OCI-LY3 (cell line): Measurements from ENCODE around the gene FBXL19.

Experiments used
- H2AFZ ChIP-seq: fragments of 200-600, 300-600 bp; shearing (Covaris generic); 2 replicates; pipeline ENCODE4 v1.6.0; 2014; ENCODE audit warnings: antibody characterized with exemption, low read depth, low read length
- H3K27ac ChIP-seq: fragments of 200-600, 300-600 bp; sonication (generic); 2 replicates; pipeline ENCODE4 v1.5.1; 2014; ENCODE audit warnings: mild to moderate bottlenecking, low read length, moderate library complexity, mixed read lengths
- H3K27me3 ChIP-seq: fragments of 200-600, 300-600 bp; sonication (generic); 2 replicates; pipeline ENCODE4 v1.6.1; 2014; ENCODE audit warnings: low read depth, low read length, mixed read lengths
- H3K36me3 ChIP-seq: fragments of 200-600, 300-600 bp; sonication (generic); replicated peaks from 2 replicates; pipeline ENCODE3; 2014; ENCODE audit warnings: low read depth, low read length, mixed read lengths
- H3K4me1 ChIP-seq: fragments of 300-600, 200-600 bp; sonication (generic); 2 replicates; pipeline ENCODE4 v1.6.1; 2014; ENCODE audit warnings: low read length, mixed read lengths
- H3K4me2 ChIP-seq: fragments of 200-600, 300-600 bp; sonication (generic); 2 replicates; pipeline ENCODE4 v1.6.1; 2014; ENCODE audit warnings: low read length, mixed read lengths
- H3K4me3 ChIP-seq: fragments of 300-600, 200-600 bp; sonication (generic); 2 replicates; pipeline ENCODE4 v1.5.1; 2014; ENCODE audit warnings: antibody characterized with exemption, mild to moderate bottlenecking, low read length, moderate library complexity
- H3K79me2 ChIP-seq: fragments of 300-600, 200-600 bp; shearing (Covaris generic); 2 replicates; pipeline ENCODE4 v1.6.1; 2014; ENCODE audit warnings: mild to moderate bottlenecking, low read length, mixed read lengths
- H3K9ac ChIP-seq: fragments of 300-600, 200-600 bp; shearing (Covaris generic); 2 replicates; pipeline ENCODE4 v1.6.0; 2014; ENCODE audit warnings: mild to moderate bottlenecking, low read length, moderate library complexity
- H3K9me3 ChIP-seq: fragments of 200-600, 300-600 bp; shearing (Covaris generic); 2 replicates; pipeline ENCODE4 v1.6.1; 2014; ENCODE audit warnings: low read length, mixed read lengths; ENCODE audit not compliant: insufficient read depth
- H4K20me1 ChIP-seq: fragments of 200-600, 300-600 bp; sonication (generic); 2 replicates; pipeline ENCODE4 v1.6.1; 2016; ENCODE audit warnings: low read length, mixed read lengths; ENCODE audit not compliant: insufficient read depth
- EZH2phosphoT487 ChIP-seq: fragments of 200-600 bp; shearing (Covaris generic); IDR thresholded peaks from 2 replicates; pipeline ENCODE4 v1.6.1; 2018; ENCODE audit warnings: antibody characterized with exemption, mixed run types, low read depth
- TF ChIP-seq, protein P1 (sequence below): fragments of 200-600, 300-600 bp; sonication (generic); IDR thresholded peaks from 2 replicates; pipeline ENCODE4 v1.5.1; 2014; ENCODE audit warnings: antibody characterized with exemption, low read length, low read depth

The FBXL19 gene

DNA sequence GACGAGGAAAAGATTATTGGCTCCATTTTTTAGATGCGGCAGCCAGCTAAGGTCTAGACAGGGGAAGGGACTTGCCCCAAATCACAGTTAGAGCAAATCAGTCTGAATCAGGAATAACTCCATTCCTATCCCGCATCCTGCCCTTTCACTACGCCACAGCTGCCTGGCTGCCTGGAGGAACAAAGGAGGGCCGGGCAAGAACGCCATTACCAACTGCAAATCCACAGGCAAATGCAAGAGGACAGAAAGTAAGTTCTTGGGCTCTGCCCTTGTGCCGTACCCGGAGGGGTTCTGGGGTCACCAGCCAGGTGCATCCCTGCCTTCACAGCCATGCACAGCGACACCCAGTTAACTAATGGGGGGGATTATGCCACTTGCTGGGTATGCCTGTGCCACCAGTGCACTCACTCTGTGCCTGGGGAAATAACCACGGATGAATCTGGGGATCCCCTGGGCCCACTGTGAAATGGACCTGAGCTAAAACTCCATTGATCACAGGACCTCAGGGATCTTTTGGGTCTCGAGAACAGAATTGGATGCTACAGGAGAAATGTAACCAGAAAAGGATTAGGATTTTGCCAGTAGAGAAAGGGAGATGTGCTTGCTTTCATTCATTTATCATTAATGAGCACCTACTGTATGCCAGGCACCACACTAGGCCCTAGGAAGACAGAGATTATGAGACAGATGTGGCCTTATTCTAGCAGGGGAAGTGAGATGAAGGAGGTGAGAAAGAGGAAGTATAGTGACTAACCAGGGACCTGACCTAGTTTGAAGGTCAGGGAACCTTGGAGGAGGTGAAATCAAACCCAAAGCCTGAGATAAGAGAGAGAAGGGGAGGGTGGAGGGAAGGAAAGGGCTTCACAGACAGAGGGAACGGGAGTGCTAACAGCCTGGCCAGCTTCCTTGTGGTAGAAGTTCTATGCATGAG lies 47.2 kb upstream of the FBXL19 start:
- peak overlapping the region; percentile 87 for H3K27ac ChIP-seq
- H3K79me2 ChIP-seq = peaks cover 26% of the 10 kb centered on the region
- no peaks in the 10 kb centered on the region for H3K27me3 ChIP-seq
- H3K4me2 ChIP-seq = peak overlapping the region; percentile 100
- H3K9me3 ChIP-seq = no peaks in the 10 kb centered on the region
- H3K36me3 ChIP-seq = peaks cover 8% of the 10 kb centered on the region
- H3K4me1 ChIP-seq = peaks cover 15% of the 10 kb centered on the region
- peak overlapping the region; percentile 79; the same call in 1 of the 2 replicates for H2AFZ ChIP-seq
- no peaks in the 10 kb centered on the region for H4K20me1 ChIP-seq
- H3K9ac ChIP-seq = peak overlapping the region; percentile 94
- TF ChIP-seq EZH2phosphoT487 = no peak
- TF ChIP-seq, protein P1, sequence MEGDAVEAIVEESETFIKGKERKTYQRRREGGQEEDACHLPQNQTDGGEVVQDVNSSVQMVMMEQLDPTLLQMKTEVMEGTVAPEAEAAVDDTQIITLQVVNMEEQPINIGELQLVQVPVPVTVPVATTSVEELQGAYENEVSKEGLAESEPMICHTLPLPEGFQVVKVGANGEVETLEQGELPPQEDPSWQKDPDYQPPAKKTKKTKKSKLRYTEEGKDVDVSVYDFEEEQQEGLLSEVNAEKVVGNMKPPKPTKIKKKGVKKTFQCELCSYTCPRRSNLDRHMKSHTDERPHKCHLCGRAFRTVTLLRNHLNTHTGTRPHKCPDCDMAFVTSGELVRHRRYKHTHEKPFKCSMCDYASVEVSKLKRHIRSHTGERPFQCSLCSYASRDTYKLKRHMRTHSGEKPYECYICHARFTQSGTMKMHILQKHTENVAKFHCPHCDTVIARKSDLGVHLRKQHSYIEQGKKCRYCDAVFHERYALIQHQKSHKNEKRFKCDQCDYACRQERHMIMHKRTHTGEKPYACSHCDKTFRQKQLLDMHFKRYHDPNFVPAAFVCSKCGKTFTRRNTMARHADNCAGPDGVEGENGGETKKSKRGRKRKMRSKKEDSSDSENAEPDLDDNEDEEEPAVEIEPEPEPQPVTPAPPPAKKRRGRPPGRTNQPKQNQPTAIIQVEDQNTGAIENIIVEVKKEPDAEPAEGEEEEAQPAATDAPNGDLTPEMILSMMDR = no peak
- H3K4me3 ChIP-seq = peak overlapping the region; percentile 98

DNA sequence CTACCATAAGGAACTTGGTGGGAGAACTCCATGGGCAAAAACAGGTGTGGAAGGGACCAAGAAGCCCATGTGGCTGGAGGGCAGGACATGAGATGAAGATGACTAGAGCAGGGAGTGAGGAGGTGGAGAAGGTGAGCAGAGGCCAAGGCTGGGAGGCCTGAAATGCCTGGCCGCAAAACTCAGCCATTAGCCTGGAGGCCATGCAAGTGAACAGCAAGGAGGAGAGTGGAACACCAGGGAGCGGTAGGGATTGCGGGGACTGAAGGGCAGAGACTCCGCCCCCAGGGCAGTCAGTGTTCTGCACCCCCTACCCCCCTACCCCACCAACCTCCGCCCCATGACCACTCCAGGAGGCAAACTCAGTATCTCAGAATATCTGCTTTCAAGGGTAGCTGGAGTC lies 46.5 kb upstream of the FBXL19 start:
- H3K36me3 ChIP-seq = peaks cover 8% of the 10 kb centered on the region
- H3K9ac ChIP-seq = peak overlapping the region; percentile 94
- H3K4me2 ChIP-seq = peak overlapping the region; percentile 100
- H3K9me3 ChIP-seq = no peaks in the 10 kb centered on the region
- H3K79me2 ChIP-seq = peaks cover 26% of the 10 kb centered on the region
- TF ChIP-seq, protein P1 = no peak
- TF ChIP-seq EZH2phosphoT487 = no peak
- H2AFZ ChIP-seq = no peak overlapping the region
- peak overlapping the region; percentile 87 for H3K27ac ChIP-seq
- no peaks in the 10 kb centered on the region for H3K27me3 ChIP-seq
- H3K4me3 ChIP-seq = peak overlapping the region; percentile 98
- H4K20me1 ChIP-seq = no peaks in the 10 kb centered on the region
- peaks cover 15% of the 10 kb centered on the region for H3K4me1 ChIP-seq

DNA sequence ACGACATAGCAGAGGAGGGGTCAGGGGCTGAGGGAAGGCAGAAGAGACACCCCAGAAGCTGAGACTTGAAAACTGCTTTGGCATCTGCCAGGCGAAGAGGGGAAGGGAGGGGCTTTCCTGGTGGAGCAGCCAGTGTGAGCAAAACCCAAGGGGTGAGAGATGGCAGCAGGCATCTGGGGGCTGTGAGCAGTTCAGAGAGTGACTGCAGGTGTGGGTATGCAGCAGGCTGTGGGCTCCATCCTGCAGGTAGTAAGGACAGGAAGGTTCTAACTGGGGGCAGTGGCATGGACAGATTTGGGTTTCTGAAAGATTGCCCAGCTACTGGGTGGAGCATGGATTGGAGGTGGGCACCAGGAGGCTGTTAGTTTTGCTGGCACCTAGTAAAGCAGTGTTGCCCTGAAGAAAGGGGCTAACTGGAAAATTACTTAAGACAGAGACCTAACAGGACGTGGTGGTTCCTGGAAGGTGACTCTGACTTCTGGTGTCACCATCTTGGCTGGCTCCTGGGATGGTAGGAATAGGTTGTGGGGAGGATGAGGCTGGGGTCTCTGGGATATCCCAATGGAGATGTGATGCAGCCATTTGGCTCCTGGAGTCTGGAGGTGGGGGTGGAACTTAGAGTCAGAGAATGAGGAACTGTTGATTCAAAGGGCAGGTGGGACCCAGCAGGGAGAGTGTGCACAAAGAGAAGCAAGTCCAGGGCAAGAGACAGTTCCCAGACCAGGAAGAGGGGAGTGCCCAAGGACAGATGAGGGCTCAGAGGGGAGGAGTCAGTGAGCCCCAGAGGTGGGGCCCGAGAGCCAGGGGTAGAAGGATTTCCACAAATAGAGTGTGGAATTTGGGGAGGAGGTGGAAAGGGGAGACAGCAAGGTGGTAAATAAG lies 40.7 kb upstream of the FBXL19 start:
- H3K4me1 ChIP-seq = peaks cover 33% of the 10 kb centered on the region
- peaks cover 16% of the 10 kb centered on the region for H3K36me3 ChIP-seq
- H3K9ac ChIP-seq = no peak overlapping the region
- H4K20me1 ChIP-seq = 0 out of 2 replicates have a peak, but pooled peaks cover 2% of the 10 kb centered on the region
- H3K4me2 ChIP-seq = no peak overlapping the region
- H2AFZ ChIP-seq = no peak overlapping the region
- TF ChIP-seq, protein P1 = no peak
- no peak for TF ChIP-seq EZH2phosphoT487
- H3K79me2 ChIP-seq = no peaks in the 10 kb centered on the region
- no peaks in the 10 kb centered on the region for H3K9me3 ChIP-seq
- H3K27me3 ChIP-seq = no peaks in the 10 kb centered on the region
- H3K27ac ChIP-seq = 0 out of 2 replicates have a peak overlapping the region, but pooled peaks have one; percentile 10
- no peak overlapping the region for H3K4me3 ChIP-seq
